Measurements from ENCODE around the gene ECI2. TPM values are rescaled to one million over a fixed set of nuclear protein-coding genes. Genes with fewer than 3 reads are reported as not detected.

ECI2 gene
- total and polyA plus RNA-seq, 2 of the 13 experiments (the other 11 are each of a cell fraction or from before 2014, with no cell fraction given): 78.5 to 228 TPM

DNA sequence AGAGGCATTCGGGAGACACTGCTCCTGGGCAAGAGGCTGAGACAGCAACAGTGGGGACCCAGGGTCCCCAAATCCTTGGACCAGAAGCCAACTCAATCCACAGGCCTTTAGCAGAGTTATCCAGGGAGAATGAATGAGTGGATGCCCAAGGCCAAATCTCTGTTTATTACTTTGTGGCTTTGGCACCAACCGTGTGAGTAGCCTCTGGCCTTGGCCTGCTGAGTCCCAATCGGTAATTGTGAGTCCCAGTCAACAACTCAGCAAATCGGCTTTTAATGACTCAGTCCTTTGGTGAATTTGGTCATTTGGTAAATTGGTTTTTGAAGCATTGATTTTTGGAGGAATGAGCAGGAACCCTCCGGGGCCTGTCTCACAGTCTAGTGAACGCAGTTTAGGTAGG is 29.1 kb upstream of the ECI2 start:
- Histone ChIP-seq H3K36me3 (replicated peaks in 1 of 2; ENCODE audit: control insufficient read depth in 1 of 2, insufficient read depth in 2 of 2, low read length in 2 of 2) (no peaks in the 10 kb centered on the region), H3K27ac (ENCODE audit: extremely low read length, insufficient read depth, low read length) (no peak overlapping the region), H2AFZ (ENCODE audit: low read length) (no peak overlapping the region), H3K9ac (ENCODE audit: insufficient read depth, low read depth, low read length) (no peak overlapping the region), H3K4me1 (ENCODE audit: insufficient read depth, low read length) (peaks cover 27% of the 10 kb centered on the region), H4K20me1 (ENCODE audit: insufficient read depth, low read length) (no peaks in the 10 kb centered on the region), H3K9me3 (ENCODE audit: low read length) (0 out of 2 replicates have a peak, but pooled peaks cover 3% of the 10 kb centered on the region), H3K27me3 (ENCODE audit: control insufficient read depth in 1 of 2, insufficient read depth in 2 of 2, low read length in 2 of 2) (peaks cover 0 to 23% of the 10 kb centered on the region in 2 experiments; a peak in 3 of 5 replicates), H3K79me2 (ENCODE audit: insufficient read depth, low read length) (no peaks in the 10 kb centered on the region), H3K4me2 (ENCODE audit: low read depth, low read length) (no peak overlapping the region), H3K4me3 (replicated peaks in 1 of 3; ENCODE audit: insufficient read depth in 1 of 3, low read depth in 2 of 3, low read length in 3 of 3) (no peak overlapping the region)
- in situ Hi-C loops (cut with HindIII; ENCODE audit: extremely low pct_ligation_motif_present, low pct_unique_long_range_greater_than_20kb) (no loop called here), intact Hi-C loops (cut with micrococcal nuclease; ENCODE audit: unreplicated experiment) (loop anchor here (5.0 kb wide), 1 partner anchor 48 kb away; no protein-coding TSS in a partner anchor)
- BruUV-seq (replicated peaks): no TSS peak
- TF ChIP-seq TBX2 (CRISPR knock-in tag; IDR thresholded peaks at IDR 0.05; ENCODE audit: borderline replicate concordance) (0 out of 2 replicates have a peak, but pooled peaks have one; percentile 17), CHCHD3 (CRISPR knock-in tag; IDR thresholded peaks at IDR 0.05) (no peak)
- ChIA-PET POLR2A (no interaction called here), CTCF (ENCODE audit: low intra/inter-chr PET ratio, low total read pairs) (no interaction called here)
- no peak for FAIRE-seq
- no peak for DNase-seq (ENCODE audit: low spot score)
- ATAC-seq: peak; percentile 23; the same call in 2 of the 3 replicates
- 43% methylated on average over 6 of the region's 6 CpGs for WGBS (ENCODE audit: low lambda C conversion rate)

DNA sequence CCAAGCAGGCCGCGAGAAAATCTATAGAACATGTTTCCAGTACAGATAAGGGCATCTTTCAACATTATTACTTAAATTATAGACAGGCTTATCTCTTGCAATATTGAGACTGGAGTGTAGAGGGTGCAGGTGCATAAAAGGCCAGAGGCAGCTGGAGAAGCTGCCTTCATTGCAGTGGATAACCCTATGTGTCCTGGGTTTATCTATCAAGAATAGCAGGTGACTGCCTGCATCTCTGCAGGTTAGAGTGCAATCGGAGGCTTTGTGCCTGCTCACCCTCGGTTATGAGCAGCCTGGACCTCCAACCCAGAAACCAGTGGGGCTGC is 28.7 kb upstream of the ECI2 start:
- H3K9ac ChIP-seq (ENCODE audit: insufficient read depth, low read depth, low read length): no peak overlapping the region
- FAIRE-seq (no peak), DNase-seq (ENCODE audit: low spot score) (no peak), ATAC-seq (peak; percentile 75)
- ChIA-PET POLR2A (interaction anchor here (1.3 kb wide), 1 partner anchor 28 kb away, joined by 3 read pairs; the partner anchor contains the start of gene ECI2), CTCF (ENCODE audit: low intra/inter-chr PET ratio, low total read pairs) (no interaction called here)
- H3K4me3 ChIP-seq (replicated peaks in 1 of 3; ENCODE audit: insufficient read depth in 1 of 3, low read depth in 2 of 3, low read length in 3 of 3): no peak overlapping the region
- H3K27me3 ChIP-seq (ENCODE audit: control insufficient read depth in 1 of 2, insufficient read depth in 2 of 2, low read length in 2 of 2): peaks cover 0 to 27% of the 10 kb centered on the region in 2 experiments; a peak in 3 of 5 replicates
- no peak overlapping the region for H2AFZ ChIP-seq (ENCODE audit: low read length)
- H3K4me2 ChIP-seq (ENCODE audit: low read depth, low read length): no peak overlapping the region
- WGBS (ENCODE audit: low lambda C conversion rate): 59% methylated on average over 3 of the region's 4 CpGs
- H3K79me2 ChIP-seq (ENCODE audit: insufficient read depth, low read length): no peaks in the 10 kb centered on the region
- intact Hi-C loops (cut with micrococcal nuclease; ENCODE audit: unreplicated experiment): loop anchor here (5.0 kb wide), 1 partner anchor 48 kb away; no protein-coding TSS in a partner anchor
- no TSS peak for BruUV-seq (replicated peaks)
- TF ChIP-seq STAG1 (CRISPR knock-in tag; IDR thresholded peaks at IDR 0.05) (0 out of 2 replicates have a peak, but pooled peaks have one; percentile 4), TBX2 (CRISPR knock-in tag; IDR thresholded peaks at IDR 0.05; ENCODE audit: borderline replicate concordance) (no peak), ZNF354B (CRISPR knock-in tag; IDR thresholded peaks at IDR 0.05) (no peak), IKZF4 (CRISPR knock-in tag; IDR thresholded peaks at IDR 0.05; ENCODE audit: borderline replicate concordance, low read depth, not compliant biosample characterization) (no peak)
- TF ChIP-seq, protein P1, sequence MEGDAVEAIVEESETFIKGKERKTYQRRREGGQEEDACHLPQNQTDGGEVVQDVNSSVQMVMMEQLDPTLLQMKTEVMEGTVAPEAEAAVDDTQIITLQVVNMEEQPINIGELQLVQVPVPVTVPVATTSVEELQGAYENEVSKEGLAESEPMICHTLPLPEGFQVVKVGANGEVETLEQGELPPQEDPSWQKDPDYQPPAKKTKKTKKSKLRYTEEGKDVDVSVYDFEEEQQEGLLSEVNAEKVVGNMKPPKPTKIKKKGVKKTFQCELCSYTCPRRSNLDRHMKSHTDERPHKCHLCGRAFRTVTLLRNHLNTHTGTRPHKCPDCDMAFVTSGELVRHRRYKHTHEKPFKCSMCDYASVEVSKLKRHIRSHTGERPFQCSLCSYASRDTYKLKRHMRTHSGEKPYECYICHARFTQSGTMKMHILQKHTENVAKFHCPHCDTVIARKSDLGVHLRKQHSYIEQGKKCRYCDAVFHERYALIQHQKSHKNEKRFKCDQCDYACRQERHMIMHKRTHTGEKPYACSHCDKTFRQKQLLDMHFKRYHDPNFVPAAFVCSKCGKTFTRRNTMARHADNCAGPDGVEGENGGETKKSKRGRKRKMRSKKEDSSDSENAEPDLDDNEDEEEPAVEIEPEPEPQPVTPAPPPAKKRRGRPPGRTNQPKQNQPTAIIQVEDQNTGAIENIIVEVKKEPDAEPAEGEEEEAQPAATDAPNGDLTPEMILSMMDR (CRISPR knock-in tag; IDR thresholded peaks at IDR 0.05): 0 out of 2 replicates have a peak, but pooled peaks have one; percentile 26
- TF ChIP-seq, protein P2, sequence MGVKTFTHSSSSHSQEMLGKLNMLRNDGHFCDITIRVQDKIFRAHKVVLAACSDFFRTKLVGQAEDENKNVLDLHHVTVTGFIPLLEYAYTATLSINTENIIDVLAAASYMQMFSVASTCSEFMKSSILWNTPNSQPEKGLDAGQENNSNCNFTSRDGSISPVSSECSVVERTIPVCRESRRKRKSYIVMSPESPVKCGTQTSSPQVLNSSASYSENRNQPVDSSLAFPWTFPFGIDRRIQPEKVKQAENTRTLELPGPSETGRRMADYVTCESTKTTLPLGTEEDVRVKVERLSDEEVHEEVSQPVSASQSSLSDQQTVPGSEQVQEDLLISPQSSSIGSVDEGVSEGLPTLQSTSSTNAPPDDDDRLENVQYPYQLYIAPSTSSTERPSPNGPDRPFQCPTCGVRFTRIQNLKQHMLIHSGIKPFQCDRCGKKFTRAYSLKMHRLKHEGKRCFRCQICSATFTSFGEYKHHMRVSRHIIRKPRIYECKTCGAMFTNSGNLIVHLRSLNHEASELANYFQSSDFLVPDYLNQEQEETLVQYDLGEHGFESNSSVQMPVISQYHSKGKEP (CRISPR knock-in tag; IDR thresholded peaks at IDR 0.05): no peak
- no peaks in the 10 kb centered on the region for H4K20me1 ChIP-seq (ENCODE audit: insufficient read depth, low read length)
- no peak overlapping the region for H3K27ac ChIP-seq (ENCODE audit: extremely low read length, insufficient read depth, low read length)
- in situ Hi-C loops (cut with HindIII; ENCODE audit: extremely low pct_ligation_motif_present, low pct_unique_long_range_greater_than_20kb): no loop called here
- H3K9me3 ChIP-seq (ENCODE audit: low read length): 0 out of 2 replicates have a peak, but pooled peaks cover 3% of the 10 kb centered on the region
- H3K36me3 ChIP-seq (replicated peaks in 1 of 2; ENCODE audit: control insufficient read depth in 1 of 2, insufficient read depth in 2 of 2, low read length in 2 of 2): no peaks in the 10 kb centered on the region
- H3K4me1 ChIP-seq (ENCODE audit: insufficient read depth, low read length): peaks cover 27% of the 10 kb centered on the region

All from HepG2 (cell line).